T-cell (primary cell): ENCODE results near the gene TMEM106A. TPM values are rescaled to one million over a fixed set of nuclear protein-coding genes. Genes with fewer than 3 reads are reported as not detected.
A peak's percentile ranks its signal among the peaks of the same experiment; 100 is the strongest.
"Not testable (repeated sequence)": the region's sequence is repeated elsewhere in the genome, so short reads cannot be mapped to it uniquely, and the experiment has no call there.

ENCODE experiments used
- ATAC-seq, 4 experiments: fragments of 200-7000 bp in 3 of 4; fragments of 150-1000 bp in 1 of 4; cut with Tn5 transposase; replicated peaks in 1 of 4; 1 replicate in 3 of 4; 2 replicates in 1 of 4; pipeline ENCODE4 v1.10.0; 2021; ENCODE audit warnings: moderate library complexity in 3 of 4, mild to moderate bottlenecking in 2 of 4, moderate number of reproducible peaks in 1 of 4
- CTCF ChIA-PET, 2 donors: fragments of 300-600 bp; sonication (Branson Sonifier 250); formaldehyde crosslinking; loops; one replicate each; lab custom pipeline; 2022; ENCODE audit warnings: antibody characterized with exemption in 2 of 2; lab: Charles Lee
- POLR2A ChIA-PET, 2 donors: fragments of 300-600 bp; sonication (Branson Sonifier 250); formaldehyde crosslinking; loops; one replicate each; lab custom pipeline; 2022; ENCODE audit warnings: antibody characterized with exemption in 2 of 2; lab: Charles Lee
- DNase-seq, 35 experiments: peaks; one replicate each; pipeline versions ENCODE4 v3.0.0 to v3.0.0-alpha.2; 2013 to 2023
- H3K27ac ChIP-seq: one replicate; pipeline ENCODE4 v1.5.1; 2013; ENCODE audit warnings: low read length
- H3K27me3 ChIP-seq, 2 experiments: replicated peaks in 1 of 2; 1 replicate in 1 of 2; 2 replicates in 1 of 2; pipeline versions ENCODE4 v1.6.1 to v1.7.0; 2013; ENCODE audit warnings: low read length in 1 of 2, mixed read lengths in 1 of 2; ENCODE audit not compliant: control insufficient read depth in 2 of 2, insufficient read depth in 2 of 2; ENCODE audit errors: extremely low read depth in 1 of 2
- H3K36me3 ChIP-seq, 2 donors: 1 replicate in 1 of 2; 2 replicates in 1 of 2; pipeline versions ENCODE4 v1.6.1 to v1.7.0; 2013; ENCODE audit warnings: low read length in 1 of 2; ENCODE audit not compliant: control insufficient read depth in 2 of 2, insufficient read depth in 1 of 2; ENCODE audit errors: extremely low read depth in 1 of 2
- H3K4me1 ChIP-seq, 2 experiments: 1 replicate in 1 of 2; 2 replicates in 1 of 2; pipeline versions ENCODE4 v1.6.1 to v1.7.0; 2013; ENCODE audit warnings: low read length in 2 of 2, mixed read lengths in 1 of 2; ENCODE audit not compliant: insufficient read depth in 2 of 2, control insufficient read depth in 1 of 2; ENCODE audit errors: extremely low read depth in 1 of 2
- H3K4me3 ChIP-seq, 2 donors: 1 replicate in 1 of 2; 2 replicates in 1 of 2; pipeline versions ENCODE4 v1.5.1 to v1.7.0; 2013; ENCODE audit warnings: mild to moderate bottlenecking in 2 of 2, low read length in 1 of 2, moderate library complexity in 1 of 2; ENCODE audit not compliant: control insufficient read depth in 1 of 2; ENCODE audit errors: extremely low read depth in 1 of 2
- H3K9me3 ChIP-seq: 2 replicates; pipeline ENCODE4 v1.7.0; 2013
- H3K27ac Mint-ChIP-seq, 2 donors: one replicate each; pipeline ENCODE4 v1.8.0; 2020 to 2021; ENCODE audit warnings: mild to moderate bottlenecking in 2 of 2, mixed read lengths in 2 of 2
- H3K27me3 Mint-ChIP-seq, 2 donors: one replicate each; pipeline ENCODE4 v1.8.0; 2021 to 2022; ENCODE audit warnings: mixed read lengths in 2 of 2
- H3K36me3 Mint-ChIP-seq: one replicate; pipeline ENCODE4 v1.8.0; 2021; ENCODE audit warnings: mixed read lengths
- H3K4me1 Mint-ChIP-seq, 3 donors: one replicate each; pipeline ENCODE4 v1.8.0; 2020 to 2022; ENCODE audit warnings: mixed read lengths in 3 of 3, mild to moderate bottlenecking in 1 of 3
- H3K4me3 Mint-ChIP-seq, 3 donors: one replicate each; pipeline ENCODE4 v1.8.0; 2020 to 2022; ENCODE audit warnings: mild to moderate bottlenecking in 3 of 3, mixed read lengths in 3 of 3, moderate library complexity in 3 of 3
- H3K9me3 Mint-ChIP-seq, 3 donors: one replicate each; pipeline ENCODE4 v1.8.0; 2020 to 2022; ENCODE audit warnings: mixed read lengths in 3 of 3
- whole genome bisulfite sequencing: methylation state at CpG from one replicate; pipeline ENCODE4 v1.1.5; 2013; ENCODE audit warnings: missing lambda C conversion rate; ENCODE audit not compliant: insufficient coverage; 5-methylcytosine and 5-hydroxymethylcytosine counted together
- total RNA-seq, 35 experiments: library from RNA in 6 of 35; stranded (reverse) in 6 of 35; fragments of 120-200 nt in 1 of 35; gene quantifications; one replicate each; pipeline versions ENCODE4 v1.2.1 to v1.2.4 and lab custom pipeline; 2013 to 2026

TMEM106A gene
- total RNA-seq, 5 donors from 2014 or later (not counting 1 experiment from before 2014, with no cell fraction given) = 9.3 to 18.1 (median 10.4) TPM

- no peak overlapping the region for H3K4me3 Mint-ChIP-seq
- WGBS = 26% methylated on average over 8 of the region's 12 CpGs
- Histone ChIP-seq H3K4me1 (peaks cover 35 to 48% of the 10 kb centered on the region in 2 experiments), H3K27me3 (no peaks in the 10 kb centered on the region), H3K27ac (peak overlapping the region; percentile 99), H3K9me3 (no peaks in the 10 kb centered on the region), H3K36me3 (peaks cover 0 to 16% of the 10 kb centered on the region in 2 donors), H3K4me3 (peak overlapping the region; percentile 72 to 87)
- ATAC-seq (no peak), DNase-seq (peak in 4 of 35 experiments; percentile 3 to 31 (median 14))
- H3K27ac Mint-ChIP-seq = no peak overlapping the region
- peaks cover 31 to 47% (median 43%) of the 10 kb centered on the region in 3 donors for H3K4me1 Mint-ChIP-seq
- ChIA-PET CTCF (interaction anchor here (0.6 to 1.2 kb wide), 9 partner anchors 18 to 312 kb away, joined by 3 to 7 read pairs (median 3); partner anchors contain the start of genes DHX8 (in 1 of the 2), RPL27 (in 1 of the 2) and TMEM106A (in 1 of the 2)), POLR2A (interaction anchor here (0.6 to 1.5 kb wide), 10 partner anchors 11 to 227 kb away, joined by 3 to 16 read pairs (median 4); partner anchors contain the start of genes ARL4D (in 1 of the 2), RPL27 (in 1 of the 2) and TMEM106A (in 1 of the 2))
- H3K27me3 Mint-ChIP-seq = no peaks in the 10 kb centered on the region
- H3K36me3 Mint-ChIP-seq = peaks cover 19% of the 10 kb centered on the region
- no peaks in the 10 kb centered on the region for H3K9me3 Mint-ChIP-seq
These were observed 39.8 kb upstream of the TMEM106A start for GRCh38 chr17:43171586-43172487.

- H3K4me3 ChIP-seq = no peak overlapping the region
These were observed 36.2 kb upstream of the TMEM106A start for GRCh38 chr17:43175213-43176118.

GRCh38 chr17:43176119-43176570 is 35.5 kb upstream of the TMEM106A start:
- peaks cover 32 to 36% of the 10 kb centered on the region in 2 experiments for H3K4me1 ChIP-seq
- ATAC-seq (peak in 3 of 4 experiments; percentile 22 to 42 (median 41)), DNase-seq (no peak)
- peaks cover 2 to 49% of the 10 kb centered on the region in 2 donors for H3K36me3 ChIP-seq
- H3K27me3 ChIP-seq = no peaks in the 10 kb centered on the region
- H3K4me3 ChIP-seq = no peak overlapping the region
- ChIA-PET POLR2A (no interaction called here), CTCF (no interaction called here)
- Mint-ChIP-seq H3K4me3 (peak overlapping the region; percentile 35 to 43 (median 37)), H3K36me3 (peaks cover 34% of the 10 kb centered on the region), H3K9me3 (no peaks in the 10 kb centered on the region), H3K27me3 (no peaks in the 10 kb centered on the region), H3K27ac (peak overlapping the region; percentile 85 to 95), H3K4me1 (peaks cover 40 to 58% (median 57%) of the 10 kb centered on the region in 3 donors)
- no CpG with 5 or more reads among the region's 2 CpGs for WGBS
- peak overlapping the region; percentile 54 for H3K27ac ChIP-seq
- no peaks in the 10 kb centered on the region for H3K9me3 ChIP-seq

More at GRCh38 chr17:43175213-43176118, 36.2 kb upstream of the TMEM106A start:
- H3K27me3 Mint-ChIP-seq = no peaks in the 10 kb centered on the region
- H3K9me3 Mint-ChIP-seq = no peaks in the 10 kb centered on the region
- ATAC-seq (no peak), DNase-seq (no peak)
- ChIA-PET POLR2A (no interaction called here), CTCF (no interaction called here)
- Histone ChIP-seq H3K36me3 (peaks cover 0 to 42% of the 10 kb centered on the region in 2 donors), H3K4me1 (peaks cover 32 to 36% of the 10 kb centered on the region in 2 experiments), H3K27ac (peak overlapping the region; percentile 54), H3K9me3 (no peaks in the 10 kb centered on the region), H3K27me3 (no peaks in the 10 kb centered on the region)
- peak overlapping the region; percentile 85 to 95 for H3K27ac Mint-ChIP-seq
- peak overlapping the region in 2 of 3 donors; percentile 35 to 43 for H3K4me3 Mint-ChIP-seq
- H3K36me3 Mint-ChIP-seq = peaks cover 34% of the 10 kb centered on the region
- H3K4me1 Mint-ChIP-seq = peaks cover 40 to 58% (median 57%) of the 10 kb centered on the region in 3 donors
- WGBS = 48% methylated on average over 2 of the region's 4 CpGs

GRCh38 chr17:43183921-43184320 is 27.8 kb upstream of the TMEM106A start:
- peaks cover 0 to 6% (median 1%) of the 10 kb centered on the region in 3 donors for H3K4me1 Mint-ChIP-seq
- DNase-seq = no peak
- peaks cover 23% of the 10 kb centered on the region for H3K36me3 Mint-ChIP-seq
- no peak overlapping the region for H3K4me3 ChIP-seq
- H3K4me3 Mint-ChIP-seq = no peak overlapping the region
- H3K27me3 ChIP-seq = no peaks in the 10 kb centered on the region
- H3K36me3 ChIP-seq = peaks cover 10 to 65% of the 10 kb centered on the region in 2 donors
- no peaks in the 10 kb centered on the region for H3K27me3 Mint-ChIP-seq
- H3K9me3 Mint-ChIP-seq = no peaks in the 10 kb centered on the region
- ChIA-PET POLR2A (no interaction called here), CTCF (interaction anchor here in 1 of 2 donors (0.6 kb wide), 1 partner anchor 26 kb away, joined by 3 read pairs; no protein-coding TSS in a partner anchor)
- H3K27ac ChIP-seq = no peak overlapping the region
- H3K4me1 ChIP-seq = no peaks in the 10 kb centered on the region
- no peak overlapping the region for H3K27ac Mint-ChIP-seq
- no peaks in the 10 kb centered on the region for H3K9me3 ChIP-seq
- 100% methylated on average over 3 of the region's 3 CpGs for WGBS
- ATAC-seq = no peak

GRCh38 chr17:43186656-43187055 is 25.0 kb upstream of the TMEM106A start:
- WGBS = no CpG with 5 or more reads among the region's 5 CpGs
- H3K9me3 Mint-ChIP-seq, H3K27me3 Mint-ChIP-seq, H3K4me1 Mint-ChIP-seq, H3K27ac ChIP-seq, H3K4me1 ChIP-seq, CTCF ChIA-PET, DNase-seq, H3K9me3 ChIP-seq, H3K4me3 Mint-ChIP-seq, POLR2A ChIA-PET, ATAC-seq, H3K27me3 ChIP-seq, H3K4me3 ChIP-seq: not testable (repeated sequence)
- peaks cover 38% of the 10 kb centered on the region for H3K36me3 Mint-ChIP-seq
- H3K27ac Mint-ChIP-seq = peak overlapping the region in 1 of 2 donors; percentile 61
- H3K36me3 ChIP-seq = peaks cover 11 to 68% of the 10 kb centered on the region in 2 donors
